Neutrophil (primary cell): ENCODE results near the gene INIP.

Source experiments
- H3K27ac ChIP-seq: fragments of 200-600 bp; sonication (generic); 2 replicates; pipeline ENCODE4 v1.5.1; 2016; ENCODE audit warnings: mild to moderate bottlenecking, moderate library complexity
- H3K27me3 ChIP-seq: fragments of 200-600 bp; sonication (generic); 2 replicates; pipeline ENCODE4 v1.6.0; 2016; ENCODE audit warnings: mild to moderate bottlenecking
- H3K36me3 ChIP-seq: fragments of 200-600 bp; sonication (generic); 2 replicates; pipeline ENCODE4 v1.5.1; 2017
- H3K4me1 ChIP-seq, 2 experiments: fragments of 200-600 bp in 1 of 2; sonication (generic) in 1 of 2; 1 replicate in 1 of 2; 2 replicates in 1 of 2; pipeline versions ENCODE4 v1.5.1 to v1.6.1; 2013 to 2016; ENCODE audit warnings: low read depth in 1 of 2, low read length in 1 of 2, mild to moderate bottlenecking in 1 of 2, moderate library complexity in 1 of 2; ENCODE audit not compliant: control insufficient read depth in 1 of 2, insufficient read depth in 1 of 2
- H3K4me3 ChIP-seq, 2 experiments: fragments of 200-600 bp in 1 of 2; sonication (generic) in 1 of 2; 1 replicate in 1 of 2; 2 replicates in 1 of 2; pipeline ENCODE4 v1.5.1; 2013 to 2016; ENCODE audit warnings: low read depth in 1 of 2, low read length in 1 of 2, mild to moderate bottlenecking in 1 of 2, moderate library complexity in 1 of 2
- H3K9me3 ChIP-seq: fragments of 200-600 bp; sonication (generic); 2 replicates; pipeline ENCODE4 v1.5.1; 2016
- TF ChIP-seq, protein P1 (sequence below): fragments of 200-600 bp; sonication (generic); IDR thresholded peaks from 2 replicates; pipeline ENCODE4 v1.5.1; 2016; ENCODE audit warnings: antibody characterized with exemption

INIP gene

GRCh38 chr9:112670991-112671625 is 46.8 kb downstream of the INIP start:
- H3K27me3 ChIP-seq = no peaks in the 10 kb centered on the region
- H3K27ac ChIP-seq = no peak overlapping the region
- no peaks in the 10 kb centered on the region for H3K4me1 ChIP-seq
- H3K4me3 ChIP-seq = no peak overlapping the region
- no peaks in the 10 kb centered on the region for H3K36me3 ChIP-seq
- TF ChIP-seq, protein P1, sequence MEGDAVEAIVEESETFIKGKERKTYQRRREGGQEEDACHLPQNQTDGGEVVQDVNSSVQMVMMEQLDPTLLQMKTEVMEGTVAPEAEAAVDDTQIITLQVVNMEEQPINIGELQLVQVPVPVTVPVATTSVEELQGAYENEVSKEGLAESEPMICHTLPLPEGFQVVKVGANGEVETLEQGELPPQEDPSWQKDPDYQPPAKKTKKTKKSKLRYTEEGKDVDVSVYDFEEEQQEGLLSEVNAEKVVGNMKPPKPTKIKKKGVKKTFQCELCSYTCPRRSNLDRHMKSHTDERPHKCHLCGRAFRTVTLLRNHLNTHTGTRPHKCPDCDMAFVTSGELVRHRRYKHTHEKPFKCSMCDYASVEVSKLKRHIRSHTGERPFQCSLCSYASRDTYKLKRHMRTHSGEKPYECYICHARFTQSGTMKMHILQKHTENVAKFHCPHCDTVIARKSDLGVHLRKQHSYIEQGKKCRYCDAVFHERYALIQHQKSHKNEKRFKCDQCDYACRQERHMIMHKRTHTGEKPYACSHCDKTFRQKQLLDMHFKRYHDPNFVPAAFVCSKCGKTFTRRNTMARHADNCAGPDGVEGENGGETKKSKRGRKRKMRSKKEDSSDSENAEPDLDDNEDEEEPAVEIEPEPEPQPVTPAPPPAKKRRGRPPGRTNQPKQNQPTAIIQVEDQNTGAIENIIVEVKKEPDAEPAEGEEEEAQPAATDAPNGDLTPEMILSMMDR = no peak
- H3K9me3 ChIP-seq = no peaks in the 10 kb centered on the region

GRCh38 chr9:112669326-112669725 is 48.6 kb downstream of the INIP start:
- H3K4me1 ChIP-seq = no peaks in the 10 kb centered on the region
- H3K27me3 ChIP-seq = no peaks in the 10 kb centered on the region
- TF ChIP-seq, protein P1 = no peak
- no peaks in the 10 kb centered on the region for H3K36me3 ChIP-seq
- H3K27ac ChIP-seq = no peak overlapping the region
- no peaks in the 10 kb centered on the region for H3K9me3 ChIP-seq
- no peak overlapping the region for H3K4me3 ChIP-seq

DNA sequence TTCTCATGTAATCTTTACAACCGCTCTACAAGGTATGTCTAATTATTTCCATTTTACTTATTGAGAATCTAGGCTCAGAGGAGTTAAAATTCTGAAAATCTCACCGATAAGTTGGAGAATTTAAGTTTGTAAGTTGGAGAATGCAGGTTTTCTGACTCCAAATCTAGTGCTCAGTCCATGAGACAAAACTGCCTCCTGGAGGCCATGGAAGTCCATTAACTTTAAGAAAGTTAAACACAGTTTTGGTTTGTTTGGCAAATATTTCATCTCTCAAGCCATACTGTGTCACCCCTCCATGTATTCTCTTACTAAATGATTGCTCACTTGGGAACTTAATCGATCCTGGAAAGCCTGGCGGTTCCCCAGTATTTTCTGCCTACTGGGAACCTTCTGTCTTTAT is 52.6 kb downstream of the INIP start:
- Histone ChIP-seq H3K9me3 (no peaks in the 10 kb centered on the region), H3K36me3 (no peaks in the 10 kb centered on the region), H3K4me1 (no peaks in the 10 kb centered on the region), H3K4me3 (no peak overlapping the region), H3K27ac (no peak overlapping the region), H3K27me3 (no peaks in the 10 kb centered on the region)
- TF ChIP-seq, protein P1 = no peak

- no peaks in the 10 kb centered on the region for H3K4me1 ChIP-seq
- TF ChIP-seq, protein P1 = no peak
- peaks cover 7% of the 10 kb centered on the region for H3K36me3 ChIP-seq
- no peak overlapping the region for H3K4me3 ChIP-seq
- H3K9me3 ChIP-seq = no peaks in the 10 kb centered on the region
- no peaks in the 10 kb centered on the region for H3K27me3 ChIP-seq
- H3K27ac ChIP-seq = no peak overlapping the region
These were observed 53.4 kb downstream of the INIP start for GRCh38 chr9:112664531-112664930.

GRCh38 chr9:112663681-112664080 is 54.2 kb downstream of the INIP start:
- TF ChIP-seq, protein P1 = no peak
- H3K4me1 ChIP-seq = no peaks in the 10 kb centered on the region
- H3K27me3 ChIP-seq = no peaks in the 10 kb centered on the region
- H3K27ac ChIP-seq = no peak overlapping the region
- H3K9me3 ChIP-seq = no peaks in the 10 kb centered on the region
- H3K36me3 ChIP-seq = peaks cover 11% of the 10 kb centered on the region
- no peak overlapping the region for H3K4me3 ChIP-seq
